ENCODE data around the gene PPP1R7.
A peak's percentile ranks its signal among the peaks of the same experiment; 100 is the strongest.
"Not testable (repeated sequence)": the region's sequence is repeated elsewhere in the genome, so short reads cannot be mapped to it uniquely, and the experiment has no call there.

The PPP1R7 gene

GRCh38 chr2:241149925-241150659 lies at the start of gene PPP1R7:
Gene PPP1R7 (plus strand): TSS chr2:241150467. CDS start chr2:241150496, 29 bp downstream.
- ATAC-seq (ENCODE audit: insufficient read depth, low read depth) (peak; percentile 86), DNase-seq (peak; percentile 95)
- Histone ChIP-seq H3K36me3 (ENCODE audit: insufficient read depth, low read length) (peaks cover 12% of the 10 kb centered on the region), H3K9me3 (ENCODE audit: insufficient read depth, low read length, severe bottlenecking) (no peaks in the 10 kb centered on the region), H3K4me1 (ENCODE audit: insufficient read depth, low read length) (peaks cover 34% of the 10 kb centered on the region), H3K79me2 (ENCODE audit: insufficient read depth, low read length) (peaks cover 55% of the 10 kb centered on the region), H2AFZ (ENCODE audit: low read depth, low read length) (peak within 1 kb of the TSS; percentile 87), H4K20me1 (ENCODE audit: insufficient read depth, low read length) (peaks cover 20% of the 10 kb centered on the region; the same call in 1 of the 2 replicates), H3K27me3 (ENCODE audit: insufficient read depth, low read length, poor library complexity) (no peaks in the 10 kb centered on the region), H3K4me3 (ENCODE audit: low read depth in 1 of 2, low read length in 2 of 2) (peak within 1 kb of the TSS; percentile 69 to 80), H3K27ac (ENCODE audit: low read length) (peak within 1 kb of the TSS; percentile 62), H3K9ac (ENCODE audit: low read depth, low read length) (peak within 1 kb of the TSS; percentile 81), H3K4me2 (ENCODE audit: insufficient read depth, low read length) (peak within 1 kb of the TSS; percentile 83)
- TF ChIP-seq CTCF (IDR thresholded peaks at IDR 0.05; ENCODE audit: borderline replicate concordance, extremely low read depth, low read length, poor library complexity, severe bottlenecking) (peak; percentile 20), EZH2 (IDR thresholded peaks at IDR 0.05; ENCODE audit: borderline replicate concordance, low read depth, low read length, severe bottlenecking) (no peak)

GRCh38 chr2:241102239-241102803 lies 47.9 kb upstream of the PPP1R7 start, which contains the start of gene MTERF4:
Gene MTERF4 (minus strand): TSS chr2:241102287. CDS start chr2:241102273, 14 bp downstream.
- DNase-seq (peak; percentile 87), ATAC-seq (ENCODE audit: insufficient read depth, low read depth) (peak; percentile 99)
- Histone ChIP-seq H3K4me1 (ENCODE audit: insufficient read depth, low read length) (peaks cover 40% of the 10 kb centered on the region), H3K27ac (ENCODE audit: low read length) (peak within 1 kb of the TSS; percentile 76), H3K9ac (ENCODE audit: low read depth, low read length) (peak within 1 kb of the TSS; percentile 79), H3K9me3 (ENCODE audit: insufficient read depth, low read length, severe bottlenecking) (no peaks in the 10 kb centered on the region), H3K27me3 (ENCODE audit: insufficient read depth, low read length, poor library complexity) (no peaks in the 10 kb centered on the region), H4K20me1 (ENCODE audit: insufficient read depth, low read length) (peaks cover 2% of the 10 kb centered on the region; the same call in 1 of the 2 replicates), H3K79me2 (ENCODE audit: insufficient read depth, low read length) (peaks cover 61% of the 10 kb centered on the region), H3K36me3 (ENCODE audit: insufficient read depth, low read length) (peaks cover 45% of the 10 kb centered on the region), H2AFZ (ENCODE audit: low read depth, low read length) (peak within 1 kb of the TSS; percentile 80), H3K4me2 (ENCODE audit: insufficient read depth, low read length) (peak within 1 kb of the TSS; percentile 96), H3K4me3 (ENCODE audit: low read depth in 1 of 2, low read length in 2 of 2) (peak within 1 kb of the TSS; percentile 42 to 68)
- TF ChIP-seq CTCF (IDR thresholded peaks at IDR 0.05; ENCODE audit: borderline replicate concordance, extremely low read depth, low read length, poor library complexity, severe bottlenecking) (no peak), EZH2 (IDR thresholded peaks at IDR 0.05; ENCODE audit: borderline replicate concordance, low read depth, low read length, severe bottlenecking) (no peak)

GRCh38 chr2:241103176-241103595 lies 47.1 kb upstream of the PPP1R7 start:
- peaks cover 53% of the 10 kb centered on the region for H3K79me2 ChIP-seq (ENCODE audit: insufficient read depth, low read length)
- H3K4me3 ChIP-seq (ENCODE audit: low read depth in 1 of 2, low read length in 2 of 2), result peak overlapping the region; percentile 42 to 68
- H3K27ac ChIP-seq (ENCODE audit: low read length), result peak overlapping the region; percentile 76
- H3K27me3 ChIP-seq (ENCODE audit: insufficient read depth, low read length, poor library complexity), result no peaks in the 10 kb centered on the region
- peaks cover 40% of the 10 kb centered on the region for H3K4me1 ChIP-seq (ENCODE audit: insufficient read depth, low read length)
- TF ChIP-seq CTCF (IDR thresholded peaks at IDR 0.05; ENCODE audit: borderline replicate concordance, extremely low read depth, low read length, poor library complexity, severe bottlenecking), result no peak
- TF ChIP-seq EZH2 (IDR thresholded peaks at IDR 0.05; ENCODE audit: borderline replicate concordance, low read depth, low read length, severe bottlenecking), result no peak
- H4K20me1 ChIP-seq (ENCODE audit: insufficient read depth, low read length), result no peaks in the 10 kb centered on the region
- H3K9ac ChIP-seq (ENCODE audit: low read depth, low read length), result peak overlapping the region; percentile 79
- no peak for DNase-seq
- H3K36me3 ChIP-seq (ENCODE audit: insufficient read depth, low read length), result peaks cover 43% of the 10 kb centered on the region
- peak overlapping the region; percentile 86 for H3K4me2 ChIP-seq (ENCODE audit: insufficient read depth, low read length)
- ATAC-seq (ENCODE audit: insufficient read depth, low read depth), result no peak
- peak overlapping the region; percentile 80 for H2AFZ ChIP-seq (ENCODE audit: low read depth, low read length)
- no peaks in the 10 kb centered on the region for H3K9me3 ChIP-seq (ENCODE audit: insufficient read depth, low read length, severe bottlenecking)

GRCh38 chr2:241104611-241105010 lies 45.7 kb upstream of the PPP1R7 start:
- not testable (repeated sequence) for ATAC-seq (ENCODE audit: insufficient read depth, low read depth); H2AFZ ChIP-seq (ENCODE audit: low read depth, low read length); DNase-seq; H3K4me2 ChIP-seq (ENCODE audit: insufficient read depth, low read length); H4K20me1 ChIP-seq (ENCODE audit: insufficient read depth, low read length); H3K9ac ChIP-seq (ENCODE audit: low read depth, low read length); H3K4me3 ChIP-seq (ENCODE audit: low read depth in 1 of 2, low read length in 2 of 2); H3K27me3 ChIP-seq (ENCODE audit: insufficient read depth, low read length, poor library complexity); H3K27ac ChIP-seq (ENCODE audit: low read length); H3K9me3 ChIP-seq (ENCODE audit: insufficient read depth, low read length, severe bottlenecking)
- Histone ChIP-seq H3K79me2 (ENCODE audit: insufficient read depth, low read length) (peaks cover 40% of the 10 kb centered on the region), H3K4me1 (ENCODE audit: insufficient read depth, low read length) (peaks cover 32% of the 10 kb centered on the region), H3K36me3 (ENCODE audit: insufficient read depth, low read length) (peaks cover 36% of the 10 kb centered on the region)

Data from DND-41 (cell line).